Hepatocyte (in vitro differentiated cells): ENCODE measurements around the gene ZNF253.
"Not testable (repeated sequence)": the region's sequence is repeated elsewhere in the genome, so short reads cannot be mapped to it uniquely, and the experiment has no call there.

Source experiments
- CTCF ChIP-seq: fragments of 200-600 bp; sonication (generic); IDR thresholded peaks from 2 replicates; pipeline ENCODE4 v1.5.1; 2016; ENCODE audit warnings: antibody characterized with exemption, mild to moderate bottlenecking; ENCODE audit not compliant: poor library complexity
- EZH2phosphoT487 ChIP-seq: fragments of 200-600 bp; sonication (generic); IDR thresholded peaks from one replicate; pipeline ENCODE4 v1.6.1; 2018; ENCODE audit warnings: antibody characterized with exemption, mild to moderate bottlenecking, low read depth, moderate library complexity; ENCODE audit not compliant: unreplicated experiment, severe bottlenecking

GRCh38 chr19:19870086-19870485, 4.4 kb downstream of the ZNF253 start:
- not testable (repeated sequence) for TF ChIP-seq CTCF, EZH2phosphoT487
